Erythroblast (primary cell): Measurements from ENCODE around the gene BAD.

ENCODE experiments used
- GATA1 ChIP-seq: IDR thresholded peaks from 2 replicates; pipeline ENCODE4 v1.6.1; 2011; ENCODE audit warnings: low read depth, mild to moderate bottlenecking, control low read depth, low read length, moderate library complexity
- POLR2A ChIP-seq: IDR thresholded peaks from 2 replicates; pipeline ENCODE4 v1.6.1; 2011; ENCODE audit warnings: mild to moderate bottlenecking, low read length

DNA sequence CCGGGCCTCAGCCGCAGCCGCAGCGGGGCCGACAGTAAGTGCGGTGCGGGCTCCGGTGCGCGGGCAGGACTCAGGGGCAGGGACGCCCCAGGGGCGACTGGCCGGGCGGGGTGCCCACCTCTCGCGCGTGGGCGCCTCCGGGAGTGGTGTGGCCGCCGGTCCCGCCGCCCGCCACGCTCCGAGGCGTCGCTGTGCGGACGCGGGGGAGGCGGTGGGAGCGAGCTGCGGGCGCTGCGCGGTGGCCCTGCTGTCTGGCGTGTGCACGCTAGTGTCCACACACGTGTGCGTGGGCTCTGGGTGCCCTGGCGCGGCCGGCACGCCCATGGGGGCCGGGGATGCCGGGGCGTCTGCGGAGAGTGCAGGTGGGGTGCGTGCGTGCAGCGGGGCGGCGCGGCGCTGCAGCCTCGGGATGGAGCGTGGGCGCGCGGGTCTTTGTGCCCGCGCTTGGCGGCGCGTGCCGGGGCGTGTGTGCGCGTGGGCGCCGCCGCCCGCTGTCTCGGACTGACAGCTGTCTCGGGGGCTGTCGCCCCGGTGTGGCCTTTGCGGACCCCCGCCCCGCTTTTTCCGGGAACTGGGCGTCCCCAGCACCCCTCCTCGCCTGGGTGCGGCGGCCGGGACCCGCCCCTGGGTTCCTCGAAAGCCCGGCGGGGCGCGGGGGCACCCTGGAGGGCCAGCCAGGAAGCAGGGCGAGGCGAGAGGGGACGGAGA, 7.4 kb upstream of the BAD start:
- TF ChIP-seq POLR2A (no peak), GATA1 (no peak)
